ENCODE results near the gene SERPINE2. TPM values are rescaled to one million over a fixed set of nuclear protein-coding genes. Genes with fewer than 3 reads are reported as not detected.

SERPINE2 gene
- total RNA-seq, 4 donors from 2014 or later, result 25.5 to 94.5 (median 38.5) TPM

DNA sequence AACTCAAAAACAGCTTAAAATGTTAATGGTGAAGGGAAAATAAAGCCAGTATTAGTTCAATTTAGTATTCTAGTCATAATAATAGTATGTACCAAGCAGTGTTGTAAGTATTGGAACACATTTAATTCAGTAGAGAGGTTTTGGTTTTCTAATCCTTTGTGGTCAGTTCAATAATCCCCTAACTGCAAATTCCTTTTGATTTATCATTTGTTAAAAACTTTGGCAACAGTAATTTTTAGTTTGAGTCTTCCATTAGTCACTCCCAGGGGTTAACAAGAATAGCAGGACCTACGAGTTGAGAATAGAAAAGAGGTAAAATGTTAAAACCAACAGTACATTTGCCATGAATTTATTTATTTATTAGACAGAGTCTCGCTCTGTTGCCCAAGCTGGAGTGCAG lies 71.1 kb downstream of the SERPINE2 start:
- no peaks in the 10 kb centered on the region for H3K27me3 ChIP-seq
- WGBS, 2 donors, result 72 to 76% methylated on average over 2 of the region's 2 CpGs
- H3K4me1 ChIP-seq, result peaks cover 0 to 28% (median 2%) of the 10 kb centered on the region in 4 donors
- no peak for TF ChIP-seq POLR2A (IDR thresholded peaks at IDR 0.05)
- no peak for TF ChIP-seq CTCF (IDR thresholded peaks at IDR 0.05)
- no peak for TF ChIP-seq EP300 (IDR thresholded peaks at IDR 0.05)
- H3K4me3 ChIP-seq, result no peak overlapping the region
- no peaks in the 10 kb centered on the region for H3K9me3 ChIP-seq
- no peak overlapping the region for H3K27ac ChIP-seq
- no peak for DNase-seq (ENCODE audit: low spot score in 2 of 2)
- H3K36me3 ChIP-seq, result peaks cover 0 to 44% (median 4%) of the 10 kb centered on the region in 3 donors

GRCh38 chr2:223959688-223960087 lies 79.4 kb downstream of the SERPINE2 start:
- H3K4me3 ChIP-seq, result peak overlapping the region in 1 of 4 donors; percentile 0
- peaks cover 0 to 18% (median 0%) of the 10 kb centered on the region in 3 donors for H3K36me3 ChIP-seq
- H3K4me1 ChIP-seq, result peaks cover 8 to 73% (median 49%) of the 10 kb centered on the region in 4 donors
- H3K27ac ChIP-seq, result peak overlapping the region in 2 of 4 donors; percentile 3 to 31
- no peak for TF ChIP-seq EP300 (IDR thresholded peaks at IDR 0.05)
- TF ChIP-seq CTCF (IDR thresholded peaks at IDR 0.05), result no peak
- TF ChIP-seq POLR2A (IDR thresholded peaks at IDR 0.05), result no peak
- no peaks in the 10 kb centered on the region for H3K27me3 ChIP-seq
- H3K9me3 ChIP-seq, result no peaks in the 10 kb centered on the region
- 24 to 31% methylated on average over 5 of the region's 5 CpGs for whole genome bisulfite sequencing, 2 donors
- peak in 1 of 2 donors; percentile 53 for DNase-seq (ENCODE audit: low spot score in 2 of 2)

- H3K4me1 ChIP-seq, result peaks cover 5 to 50% (median 45%) of the 10 kb centered on the region in 4 donors
- 0 to 1% methylated on average over 54 to 62 of the region's 65 CpGs for WGBS, 2 donors
These were observed 81.8 kb downstream of the SERPINE2 start, which contains the start of gene MRPL44 for GRCh38 chr2:223957092-223957851. MRPL44 (plus strand) TSS chr2:223957463; CDS start chr2:223957473, 10 bp downstream.

DNA sequence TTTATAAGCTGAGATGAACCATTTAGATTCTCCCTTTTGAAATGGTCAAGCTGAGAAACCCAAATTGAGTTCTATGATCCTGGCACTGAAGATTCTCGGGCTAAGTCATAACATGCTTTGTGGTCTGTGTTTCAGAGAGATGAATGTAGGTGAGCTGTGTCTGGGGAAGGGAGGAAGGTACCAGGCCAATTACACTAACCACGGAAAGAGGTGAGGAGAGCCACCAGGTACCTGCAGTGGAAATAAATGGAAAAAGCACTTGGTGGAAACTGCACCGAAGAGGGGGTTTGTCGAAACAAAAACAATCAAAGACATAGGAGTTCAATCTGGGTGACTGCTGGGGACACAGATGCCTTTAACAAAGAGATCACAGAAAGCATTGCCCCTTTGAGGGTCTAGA lies 82.8 kb downstream of the SERPINE2 start:
- Histone ChIP-seq H3K27me3 (no peaks in the 10 kb centered on the region), H3K9me3 (no peaks in the 10 kb centered on the region), H3K4me3 (peak overlapping the region in 1 of 4 donors; percentile 77), H3K36me3 (peaks cover 0 to 11% (median 0%) of the 10 kb centered on the region in 3 donors), H3K4me1 (peaks cover 5 to 41% (median 37%) of the 10 kb centered on the region in 4 donors), H3K27ac (peak overlapping the region; percentile 77 to 95 (median 86))
- no peak for DNase-seq (ENCODE audit: low spot score in 2 of 2)
- TF ChIP-seq EP300 (IDR thresholded peaks at IDR 0.05) (no peak), CTCF (IDR thresholded peaks at IDR 0.05) (no peak), POLR2A (IDR thresholded peaks at IDR 0.05) (no peak)
- 48 to 50% methylated on average over 4 of the region's 4 CpGs for WGBS, 2 donors

More at GRCh38 chr2:223957092-223957851, 81.8 kb downstream of the SERPINE2 start, which contains the start of gene MRPL44:
- H3K4me3 ChIP-seq, result peak within 1 kb of the TSS; percentile 77 to 97 (median 87)
- peak; percentile 21 to 67 for TF ChIP-seq POLR2A (IDR thresholded peaks at IDR 0.05)
- TF ChIP-seq CTCF (IDR thresholded peaks at IDR 0.05), result peak in 2 of 5 experiments; percentile 33 to 61
- TF ChIP-seq EP300 (IDR thresholded peaks at IDR 0.05), result peak; percentile 67 to 97
- peaks cover 0 to 11% (median 0%) of the 10 kb centered on the region in 3 donors for H3K36me3 ChIP-seq
- no peaks in the 10 kb centered on the region for H3K9me3 ChIP-seq
- H3K27me3 ChIP-seq, result no peaks in the 10 kb centered on the region
- DNase-seq (ENCODE audit: low spot score in 2 of 2), result peak; percentile 93 to 97
- peak within 1 kb of the TSS; percentile 77 to 95 (median 86) for H3K27ac ChIP-seq

GRCh38 chr2:223954401-223954800 lies 84.7 kb downstream of the SERPINE2 start:
- TF ChIP-seq CTCF (IDR thresholded peaks at IDR 0.05) (no peak), EP300 (IDR thresholded peaks at IDR 0.05) (no peak), POLR2A (IDR thresholded peaks at IDR 0.05) (no peak)
- no peak overlapping the region for H3K27ac ChIP-seq
- peaks cover 0 to 22% (median 18%) of the 10 kb centered on the region in 4 donors for H3K4me1 ChIP-seq
- no peaks in the 10 kb centered on the region for H3K36me3 ChIP-seq
- no peak for DNase-seq (ENCODE audit: low spot score in 2 of 2)
- H3K9me3 ChIP-seq, result no peaks in the 10 kb centered on the region
- WGBS, 2 donors, result 85 to 86% methylated on average over 3 of the region's 3 CpGs
- H3K4me3 ChIP-seq, result no peak overlapping the region
- no peaks in the 10 kb centered on the region for H3K27me3 ChIP-seq

Measured in tibial nerve (tissue), 4 donors.